Keratinocyte (primary cell): ENCODE measurements around the gene HACD1. TPM values are rescaled to one million over a fixed set of nuclear protein-coding genes. Genes with fewer than 3 reads are reported as not detected.

ENCODE experiments used
- DNase-seq: peaks from one replicate; pipeline ENCODE4 v3.0.0-alpha.2; 2011; ENCODE audit warnings: low read depth, missing footprints, low spot score
- FAIRE-seq: peaks from 2 replicates; lab custom pipeline; 2011; peaks lifted over from hg19 to GRCh38; lab: Jason Lieb, UNC
- H2AFZ ChIP-seq: 2 replicates; pipeline ENCODE4 v1.6.0; 2012; ENCODE audit warnings: low read length, control low read depth, inconsistent platforms; ENCODE audit not compliant: control insufficient read depth
- H3K27ac ChIP-seq: 2 replicates; pipeline ENCODE4 v1.5.1; 2011; ENCODE audit warnings: low read length; ENCODE audit not compliant: control insufficient read depth, insufficient read depth
- H3K27me3 ChIP-seq: 3 replicates; pipeline ENCODE4 v1.6.0; 2011; ENCODE audit warnings: low read length; ENCODE audit not compliant: control insufficient read depth, insufficient read depth; ENCODE audit errors: extremely low read depth
- H3K36me3 ChIP-seq, 2 experiments: 2 replicates in 1 of 2; 3 replicates in 1 of 2; pipeline ENCODE4 v1.5.1; 2011; ENCODE audit warnings: low read length in 2 of 2, mild to moderate bottlenecking in 1 of 2; ENCODE audit not compliant: control insufficient read depth in 2 of 2, insufficient read depth in 2 of 2; ENCODE audit errors: extremely low read depth in 1 of 2
- H3K4me1 ChIP-seq: 3 replicates; pipeline ENCODE4 v1.5.1; 2011; ENCODE audit warnings: low read length; ENCODE audit not compliant: control insufficient read depth, insufficient read depth; ENCODE audit errors: extremely low read depth
- H3K4me2 ChIP-seq: 3 replicates; pipeline ENCODE4 v1.6.0; 2011; ENCODE audit warnings: low read depth, low read length; ENCODE audit not compliant: control insufficient read depth, insufficient read depth; ENCODE audit errors: extremely low read depth
- H3K4me3 ChIP-seq, 3 experiments: fragments of 200-600 bp in 1 of 3; sonication (generic) in 1 of 3; 2 replicates in 2 of 3; 3 replicates in 1 of 3; pipeline ENCODE4 v1.5.1; 2011 to 2016; ENCODE audit warnings: low read length in 3 of 3, mild to moderate bottlenecking in 3 of 3, control low read depth in 2 of 3, inconsistent platforms in 1 of 3, low read depth in 1 of 3, mixed read lengths in 1 of 3, mixed run types in 1 of 3, moderate library complexity in 1 of 3; ENCODE audit not compliant: control insufficient read depth in 2 of 3, insufficient read depth in 2 of 3; ENCODE audit errors: extremely low read depth in 1 of 3
- H3K79me2 ChIP-seq: 2 replicates; pipeline ENCODE4 v1.6.0; 2012; ENCODE audit warnings: low read length; ENCODE audit not compliant: control insufficient read depth, insufficient read depth
- H3K9ac ChIP-seq: 3 replicates; pipeline ENCODE4 v1.6.0; 2011; ENCODE audit warnings: low read length; ENCODE audit not compliant: control insufficient read depth, insufficient read depth; ENCODE audit errors: extremely low read depth
- H3K9me1 ChIP-seq: 3 replicates; pipeline ENCODE4 v1.6.0; 2011; ENCODE audit warnings: low read length; ENCODE audit not compliant: control insufficient read depth, insufficient read depth; ENCODE audit errors: extremely low read depth
- H3K9me3 ChIP-seq: 2 replicates; pipeline ENCODE4 v1.5.1; 2012; ENCODE audit warnings: low read depth, low read length; ENCODE audit not compliant: control insufficient read depth
- H4K20me1 ChIP-seq: 3 replicates; pipeline ENCODE4 v1.6.0; 2011; ENCODE audit warnings: low read length; ENCODE audit not compliant: control insufficient read depth, insufficient read depth; ENCODE audit errors: extremely low read depth
- EZH2 ChIP-seq: IDR thresholded peaks from one replicate; pipeline ENCODE4 v1.6.1; 2012; ENCODE audit warnings: inconsistent platforms, mild to moderate bottlenecking, low read length, moderate library complexity
- dilution Hi-C: fragments of 300-500 bp; cut with MboI; formaldehyde crosslinking; loops from one replicate; pipeline ENCODE4 v1.7.0; 2020; ENCODE audit warnings: low sequenced_read_pairs; ENCODE audit not compliant: extremely low pct_ligation_motif_present
- polyA plus RNA-seq, 5 experiments: library from polyadenylated mRNA; depleted of rRNA in 3 of 5; stranded (reverse) in 3 of 5; stranded (forward) in 1 of 5; unstranded in 1 of 5; fragments of >200 nt; gene quantifications; 1 replicate in 1 of 5; 2 replicates in 3 of 5; 3 replicates in 1 of 5; pipeline versions ENCODE4 v1.2.1 to v1.2.3, GENCODE V29; 2011 to 2012; ENCODE audit warnings: missing spikeins in 2 of 5, low read depth in 1 of 5, low replicate concordance in 1 of 5
- TF ChIP-seq, protein P1 (sequence below), 3 experiments: IDR thresholded peaks in 1 of 3; conservative IDR thresholded peaks in 1 of 3; optimal IDR thresholded peaks in 1 of 3; 2 replicates in 2 of 3; 3 replicates in 1 of 3; pipeline versions ENCODE3 to v1.5.1; 2011; ENCODE audit warnings: low read length in 3 of 3, mild to moderate bottlenecking in 3 of 3, moderate library complexity in 2 of 3, control low read depth in 1 of 3, inconsistent platforms in 1 of 3; ENCODE audit not compliant: insufficient read depth in 2 of 3; ENCODE audit errors: extremely low read depth in 1 of 3

Gene HACD1
- polyA plus RNA-seq, 1 donor (not counting 4 experiments of a cell fraction or from before 2014, with no cell fraction given) = 46.3 TPM

DNA sequence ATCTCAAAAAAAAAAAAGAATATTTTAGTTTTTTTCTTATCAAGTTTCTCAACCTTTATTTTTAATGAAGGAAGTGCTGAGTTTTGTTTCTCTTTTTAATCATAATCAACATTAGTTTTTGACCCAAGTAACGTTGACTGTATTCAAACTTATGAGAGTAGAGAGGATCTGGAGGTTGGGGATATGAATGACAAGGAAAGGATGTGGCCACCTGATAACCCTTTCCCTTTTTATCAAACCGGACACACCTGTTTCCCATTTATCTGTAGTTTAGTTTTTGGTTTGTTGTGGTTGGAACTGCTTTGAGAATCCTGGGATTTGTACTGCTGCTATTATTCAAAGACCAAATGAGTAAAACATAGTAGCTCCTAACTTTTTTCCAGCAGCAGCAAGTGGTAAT is 38.6 kb downstream of the HACD1 start:
- TF ChIP-seq, protein P1, sequence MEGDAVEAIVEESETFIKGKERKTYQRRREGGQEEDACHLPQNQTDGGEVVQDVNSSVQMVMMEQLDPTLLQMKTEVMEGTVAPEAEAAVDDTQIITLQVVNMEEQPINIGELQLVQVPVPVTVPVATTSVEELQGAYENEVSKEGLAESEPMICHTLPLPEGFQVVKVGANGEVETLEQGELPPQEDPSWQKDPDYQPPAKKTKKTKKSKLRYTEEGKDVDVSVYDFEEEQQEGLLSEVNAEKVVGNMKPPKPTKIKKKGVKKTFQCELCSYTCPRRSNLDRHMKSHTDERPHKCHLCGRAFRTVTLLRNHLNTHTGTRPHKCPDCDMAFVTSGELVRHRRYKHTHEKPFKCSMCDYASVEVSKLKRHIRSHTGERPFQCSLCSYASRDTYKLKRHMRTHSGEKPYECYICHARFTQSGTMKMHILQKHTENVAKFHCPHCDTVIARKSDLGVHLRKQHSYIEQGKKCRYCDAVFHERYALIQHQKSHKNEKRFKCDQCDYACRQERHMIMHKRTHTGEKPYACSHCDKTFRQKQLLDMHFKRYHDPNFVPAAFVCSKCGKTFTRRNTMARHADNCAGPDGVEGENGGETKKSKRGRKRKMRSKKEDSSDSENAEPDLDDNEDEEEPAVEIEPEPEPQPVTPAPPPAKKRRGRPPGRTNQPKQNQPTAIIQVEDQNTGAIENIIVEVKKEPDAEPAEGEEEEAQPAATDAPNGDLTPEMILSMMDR (optimal IDR thresholded peaks at IDR 0.05 in 1 of 3, IDR thresholded peaks at IDR 0.05 in 1 of 3, conservative IDR thresholded peaks at IDR 0.05 in 1 of 3; ENCODE audit: extremely low read depth in 1 of 3, insufficient read depth in 2 of 3, low read length in 3 of 3) = no peak
- no peak for TF ChIP-seq EZH2
- Histone ChIP-seq H3K4me1 (no peaks in the 10 kb centered on the region), H3K27ac (no peak overlapping the region), H4K20me1 (no peaks in the 10 kb centered on the region), H3K9me3 (no peaks in the 10 kb centered on the region), H3K4me3 (no peak overlapping the region), H2AFZ (no peak overlapping the region), H3K4me2 (no peak overlapping the region), H3K27me3 (no peaks in the 10 kb centered on the region), H3K79me2 (no peaks in the 10 kb centered on the region), H3K36me3 (no peaks in the 10 kb centered on the region), H3K9me1 (no peaks in the 10 kb centered on the region), H3K9ac (no peak overlapping the region)
- dilution Hi-C loops = no loop called here
- FAIRE-seq = no peak
- no peak for DNase-seq

GRCh38 chr10:17576768-17577167 is 40.4 kb downstream of the HACD1 start:
- H4K20me1 ChIP-seq = no peaks in the 10 kb centered on the region
- no peak overlapping the region for H3K9ac ChIP-seq
- no peaks in the 10 kb centered on the region for H3K9me3 ChIP-seq
- no peak for FAIRE-seq
- no peaks in the 10 kb centered on the region for H3K36me3 ChIP-seq
- no peak overlapping the region for H3K4me2 ChIP-seq
- no peaks in the 10 kb centered on the region for H3K4me1 ChIP-seq
- dilution Hi-C loops = no loop called here
- H3K9me1 ChIP-seq = no peaks in the 10 kb centered on the region
- no peak overlapping the region for H2AFZ ChIP-seq
- DNase-seq = no peak
- no peaks in the 10 kb centered on the region for H3K27me3 ChIP-seq
- H3K79me2 ChIP-seq = no peaks in the 10 kb centered on the region
- no peak overlapping the region for H3K27ac ChIP-seq
- no peak for TF ChIP-seq EZH2
- TF ChIP-seq, protein P1 (optimal IDR thresholded peaks at IDR 0.05 in 1 of 3, IDR thresholded peaks at IDR 0.05 in 1 of 3, conservative IDR thresholded peaks at IDR 0.05 in 1 of 3; ENCODE audit: extremely low read depth in 1 of 3, insufficient read depth in 2 of 3, low read length in 3 of 3) = no peak
- no peak overlapping the region for H3K4me3 ChIP-seq
